T-helper 17 cell (primary cell): ENCODE data around the gene HNF4A. TPM values are rescaled to one million over a fixed set of nuclear protein-coding genes. Genes with fewer than 3 reads are reported as not detected.

ENCODE experiments used
- ATAC-seq: fragments of 150-1000 bp; cut with Tn5 transposase; 2 replicates; pipeline ENCODE4 v1.10.0; 2021; ENCODE audit warnings: mild to moderate bottlenecking, moderate library complexity
- DNase-seq, 3 donors: peaks; one replicate each; pipeline versions ENCODE4 v3.0.0 to v3.0.0-alpha.2; 2020 to 2021
- H3K9me3 ChIP-seq: one replicate; pipeline ENCODE4 v1.7.0; 2013; ENCODE audit warnings: low read length, mild to moderate bottlenecking; ENCODE audit not compliant: control insufficient read depth, poor library complexity, severe bottlenecking
- H3K27ac Mint-ChIP-seq: one replicate; pipeline ENCODE4 v1.8.0; 2022; ENCODE audit warnings: mild to moderate bottlenecking, moderate library complexity, mixed read lengths
- H3K27me3 Mint-ChIP-seq: one replicate; pipeline ENCODE4 v1.8.0; 2022; ENCODE audit warnings: mixed read lengths
- H3K36me3 Mint-ChIP-seq: one replicate; pipeline ENCODE4 v1.8.0; 2022; ENCODE audit warnings: low read depth, mixed read lengths
- H3K4me1 Mint-ChIP-seq: one replicate; pipeline ENCODE4 v1.8.0; 2022; ENCODE audit warnings: mild to moderate bottlenecking, mixed read lengths
- H3K4me3 Mint-ChIP-seq: one replicate; pipeline ENCODE4 v1.8.0; 2022; ENCODE audit warnings: mild to moderate bottlenecking, moderate library complexity, mixed read lengths
- total RNA-seq, 4 donors: library from RNA in 2 of 4; stranded (reverse) in 2 of 4; gene quantifications; one replicate each; pipeline ENCODE4 v1.2.3 and lab custom pipeline; 2022 to 2026

HNF4A gene
- total RNA-seq, 2 donors from 2014 or later, result not detected

- no peak for ATAC-seq
- H3K4me3 Mint-ChIP-seq, result no peak overlapping the region
These were observed 53.7 kb downstream of the HNF4A start for GRCh38 chr20:44409132-44409600.

GRCh38 chr20:44410583-44411019 is 55.1 kb downstream of the HNF4A start:
- H3K4me3 Mint-ChIP-seq, result no peak overlapping the region
- H3K27ac Mint-ChIP-seq, result no peak overlapping the region
- H3K4me1 Mint-ChIP-seq, result no peaks in the 10 kb centered on the region
- no peak for ATAC-seq
- no peak for DNase-seq
- no peaks in the 10 kb centered on the region for H3K36me3 Mint-ChIP-seq
- peaks cover 34% of the 10 kb centered on the region for H3K27me3 Mint-ChIP-seq
- H3K9me3 ChIP-seq, result no peaks in the 10 kb centered on the region

More at GRCh38 chr20:44409132-44409600, 53.7 kb downstream of the HNF4A start:
- Mint-ChIP-seq H3K27ac (no peak overlapping the region), H3K36me3 (no peaks in the 10 kb centered on the region), H3K27me3 (peaks cover 32% of the 10 kb centered on the region), H3K4me1 (no peaks in the 10 kb centered on the region)
- no peak for DNase-seq
- no peaks in the 10 kb centered on the region for H3K9me3 ChIP-seq

- H3K9me3 ChIP-seq, result no peaks in the 10 kb centered on the region
- DNase-seq (no peak), ATAC-seq (no peak)
- no peak overlapping the region for H3K27ac Mint-ChIP-seq
- H3K4me1 Mint-ChIP-seq, result no peaks in the 10 kb centered on the region
- H3K36me3 Mint-ChIP-seq, result no peaks in the 10 kb centered on the region
- H3K4me3 Mint-ChIP-seq, result no peak overlapping the region
- H3K27me3 Mint-ChIP-seq, result peaks cover 38% of the 10 kb centered on the region
These were observed 55.7 kb downstream of the HNF4A start for GRCh38 chr20:44411020-44411756.

GRCh38 chr20:44411757-44412401 is 56.4 kb downstream of the HNF4A start:
- peaks cover 3% of the 10 kb centered on the region for H3K4me1 Mint-ChIP-seq
- no peak for DNase-seq
- no peak for ATAC-seq
- H3K4me3 Mint-ChIP-seq, result no peak overlapping the region
- no peak overlapping the region for H3K27ac Mint-ChIP-seq
- peaks cover 38% of the 10 kb centered on the region for H3K27me3 Mint-ChIP-seq
- H3K36me3 Mint-ChIP-seq, result peaks cover 2% of the 10 kb centered on the region
- H3K9me3 ChIP-seq, result no peaks in the 10 kb centered on the region

- peaks cover 38% of the 10 kb centered on the region for H3K27me3 Mint-ChIP-seq
- H3K36me3 Mint-ChIP-seq, result peaks cover 2% of the 10 kb centered on the region
- H3K9me3 ChIP-seq, result no peaks in the 10 kb centered on the region
- H3K4me1 Mint-ChIP-seq, result peaks cover 3% of the 10 kb centered on the region
- ATAC-seq (no peak), DNase-seq (no peak)
- no peak overlapping the region for H3K4me3 Mint-ChIP-seq
- no peak overlapping the region for H3K27ac Mint-ChIP-seq
These were observed 57.1 kb downstream of the HNF4A start for GRCh38 chr20:44412402-44413144.

- Mint-ChIP-seq H3K27ac (no peak overlapping the region), H3K27me3 (peaks cover 38% of the 10 kb centered on the region), H3K36me3 (peaks cover 2% of the 10 kb centered on the region), H3K4me3 (no peak overlapping the region), H3K4me1 (peaks cover 3% of the 10 kb centered on the region)
- DNase-seq (no peak), ATAC-seq (no peak)
- H3K9me3 ChIP-seq, result no peaks in the 10 kb centered on the region
These were observed 58.3 kb downstream of the HNF4A start for GRCh38 chr20:44413575-44414345.

GRCh38 chr20:44414346-44414714 is 58.8 kb downstream of the HNF4A start:
- Mint-ChIP-seq H3K4me3 (no peak overlapping the region), H3K4me1 (peaks cover 3% of the 10 kb centered on the region), H3K27ac (no peak overlapping the region), H3K27me3 (peaks cover 38% of the 10 kb centered on the region), H3K36me3 (peaks cover 2% of the 10 kb centered on the region)
- no peak for DNase-seq
- ATAC-seq, result no peak
- H3K9me3 ChIP-seq, result no peaks in the 10 kb centered on the region

- ATAC-seq, result no peak
- H3K27me3 Mint-ChIP-seq, result peaks cover 36% of the 10 kb centered on the region
- no peak overlapping the region for H3K27ac Mint-ChIP-seq
- no peaks in the 10 kb centered on the region for H3K9me3 ChIP-seq
- DNase-seq, result no peak
- H3K4me3 Mint-ChIP-seq, result no peak overlapping the region
- peaks cover 2% of the 10 kb centered on the region for H3K36me3 Mint-ChIP-seq
- peaks cover 3% of the 10 kb centered on the region for H3K4me1 Mint-ChIP-seq
These were observed 59.3 kb downstream of the HNF4A start for GRCh38 chr20:44414808-44415207.

GRCh38 chr20:44415833-44416715 is 60.6 kb downstream of the HNF4A start:
- DNase-seq, result no peak
- H3K4me3 Mint-ChIP-seq, result no peak overlapping the region
- H3K27me3 Mint-ChIP-seq, result peaks cover 34% of the 10 kb centered on the region
- H3K4me1 Mint-ChIP-seq, result peaks cover 3% of the 10 kb centered on the region
- no peaks in the 10 kb centered on the region for H3K9me3 ChIP-seq
- peaks cover 6% of the 10 kb centered on the region for H3K36me3 Mint-ChIP-seq
- no peak overlapping the region for H3K27ac Mint-ChIP-seq
- no peak for ATAC-seq

- no peak overlapping the region for H3K27ac Mint-ChIP-seq
- H3K4me3 Mint-ChIP-seq, result no peak overlapping the region
- no peak for DNase-seq
- H3K36me3 Mint-ChIP-seq, result peaks cover 6% of the 10 kb centered on the region
- peaks cover 3% of the 10 kb centered on the region for H3K4me1 Mint-ChIP-seq
- ATAC-seq, result no peak
- peaks cover 28% of the 10 kb centered on the region for H3K27me3 Mint-ChIP-seq
- H3K9me3 ChIP-seq, result no peaks in the 10 kb centered on the region
These were observed 62.8 kb downstream of the HNF4A start for GRCh38 chr20:44418069-44418905.

- no peaks in the 10 kb centered on the region for H3K9me3 ChIP-seq
- DNase-seq (no peak), ATAC-seq (no peak)
- no peak overlapping the region for H3K4me3 Mint-ChIP-seq
- H3K27ac Mint-ChIP-seq, result no peak overlapping the region
- peaks cover 3% of the 10 kb centered on the region for H3K4me1 Mint-ChIP-seq
- H3K27me3 Mint-ChIP-seq, result peaks cover 22% of the 10 kb centered on the region
- H3K36me3 Mint-ChIP-seq, result peaks cover 6% of the 10 kb centered on the region
These were observed 63.8 kb downstream of the HNF4A start for GRCh38 chr20:44419131-44419844.
